ENCODE data around the gene ZBED6.
"Not testable (repeated sequence)": the region's sequence is repeated elsewhere in the genome, so short reads cannot be mapped to it uniquely, and the experiment has no call there.

DNA sequence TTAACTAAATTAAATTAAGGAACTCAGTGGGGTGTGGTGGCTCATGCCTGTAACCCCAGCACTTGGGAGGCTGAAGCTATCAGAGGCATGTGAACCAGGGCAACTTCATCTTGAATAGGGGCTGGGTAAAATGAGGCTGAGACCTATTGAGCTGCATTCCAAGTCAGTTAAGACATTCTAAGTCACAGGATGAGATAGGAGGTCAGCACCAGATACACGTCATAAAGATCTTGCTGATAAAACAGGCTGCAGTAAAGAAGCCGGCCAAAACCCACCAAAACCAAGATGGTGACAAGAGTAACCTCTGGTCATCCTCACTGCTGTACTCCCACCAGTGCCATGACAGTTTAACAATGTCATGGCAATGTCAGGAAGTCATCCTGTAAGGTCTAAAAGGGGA lies 36.7 kb upstream of the ZBED6 start:
- TF ChIP-seq, protein P1, sequence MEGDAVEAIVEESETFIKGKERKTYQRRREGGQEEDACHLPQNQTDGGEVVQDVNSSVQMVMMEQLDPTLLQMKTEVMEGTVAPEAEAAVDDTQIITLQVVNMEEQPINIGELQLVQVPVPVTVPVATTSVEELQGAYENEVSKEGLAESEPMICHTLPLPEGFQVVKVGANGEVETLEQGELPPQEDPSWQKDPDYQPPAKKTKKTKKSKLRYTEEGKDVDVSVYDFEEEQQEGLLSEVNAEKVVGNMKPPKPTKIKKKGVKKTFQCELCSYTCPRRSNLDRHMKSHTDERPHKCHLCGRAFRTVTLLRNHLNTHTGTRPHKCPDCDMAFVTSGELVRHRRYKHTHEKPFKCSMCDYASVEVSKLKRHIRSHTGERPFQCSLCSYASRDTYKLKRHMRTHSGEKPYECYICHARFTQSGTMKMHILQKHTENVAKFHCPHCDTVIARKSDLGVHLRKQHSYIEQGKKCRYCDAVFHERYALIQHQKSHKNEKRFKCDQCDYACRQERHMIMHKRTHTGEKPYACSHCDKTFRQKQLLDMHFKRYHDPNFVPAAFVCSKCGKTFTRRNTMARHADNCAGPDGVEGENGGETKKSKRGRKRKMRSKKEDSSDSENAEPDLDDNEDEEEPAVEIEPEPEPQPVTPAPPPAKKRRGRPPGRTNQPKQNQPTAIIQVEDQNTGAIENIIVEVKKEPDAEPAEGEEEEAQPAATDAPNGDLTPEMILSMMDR (IDR thresholded peaks at IDR 0.05; ENCODE audit: low read depth, low read length, missing input control): not testable (repeated sequence)
- TF ChIP-seq, protein P2, sequence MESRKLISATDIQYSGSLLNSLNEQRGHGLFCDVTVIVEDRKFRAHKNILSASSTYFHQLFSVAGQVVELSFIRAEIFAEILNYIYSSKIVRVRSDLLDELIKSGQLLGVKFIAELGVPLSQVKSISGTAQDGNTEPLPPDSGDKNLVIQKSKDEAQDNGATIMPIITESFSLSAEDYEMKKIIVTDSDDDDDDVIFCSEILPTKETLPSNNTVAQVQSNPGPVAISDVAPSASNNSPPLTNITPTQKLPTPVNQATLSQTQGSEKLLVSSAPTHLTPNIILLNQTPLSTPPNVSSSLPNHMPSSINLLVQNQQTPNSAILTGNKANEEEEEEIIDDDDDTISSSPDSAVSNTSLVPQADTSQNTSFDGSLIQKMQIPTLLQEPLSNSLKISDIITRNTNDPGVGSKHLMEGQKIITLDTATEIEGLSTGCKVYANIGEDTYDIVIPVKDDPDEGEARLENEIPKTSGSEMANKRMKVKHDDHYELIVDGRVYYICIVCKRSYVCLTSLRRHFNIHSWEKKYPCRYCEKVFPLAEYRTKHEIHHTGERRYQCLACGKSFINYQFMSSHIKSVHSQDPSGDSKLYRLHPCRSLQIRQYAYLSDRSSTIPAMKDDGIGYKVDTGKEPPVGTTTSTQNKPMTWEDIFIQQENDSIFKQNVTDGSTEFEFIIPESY (IDR thresholded peaks at IDR 0.05): not testable (repeated sequence)
- TF ChIP-seq TAF1 (conservative IDR thresholded peaks at IDR 0.05); SP1 (IDR thresholded peaks at IDR 0.05); FOXA2 (IDR thresholded peaks at IDR 0.05); RAD21 (IDR thresholded peaks at IDR 0.05): not testable (repeated sequence)
- TF ChIP-seq, protein P3, sequence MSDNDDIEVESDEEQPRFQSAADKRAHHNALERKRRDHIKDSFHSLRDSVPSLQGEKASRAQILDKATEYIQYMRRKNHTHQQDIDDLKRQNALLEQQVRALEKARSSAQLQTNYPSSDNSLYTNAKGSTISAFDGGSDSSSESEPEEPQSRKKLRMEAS (IDR thresholded peaks at IDR 0.05): not testable (repeated sequence)
